Cardiac muscle cell (in vitro differentiated cells and primary cell): ENCODE measurements around the gene RHOF. TPM values are rescaled to one million over a fixed set of nuclear protein-coding genes. Genes with fewer than 3 reads are reported as not detected.
A peak's percentile ranks its signal among the peaks of the same experiment; 100 is the strongest.
"Not testable (repeated sequence)": the region's sequence is repeated elsewhere in the genome, so short reads cannot be mapped to it uniquely, and the experiment has no call there.

Experiments
- DNase-seq, 2 donors: peaks; one replicate each; pipeline versions ENCODE4 v3.0.0 to v3.0.0-alpha.2; 2010 to 2017; ENCODE audit warnings: low read depth in 1 of 2, low spot score in 1 of 2
- H3K27ac ChIP-seq: fragments of 200-600 bp; sonication (generic); 2 replicates; pipeline ENCODE4 v1.5.1; 2016
- H3K27me3 ChIP-seq: fragments of 200-600 bp; sonication (generic); 2 replicates; pipeline ENCODE4 v1.6.0; 2016; ENCODE audit warnings: control low read depth
- H3K36me3 ChIP-seq: fragments of 200-600 bp; sonication (generic); 2 replicates; pipeline ENCODE4 v1.5.1; 2016; ENCODE audit warnings: control low read depth
- H3K4me1 ChIP-seq: fragments of 200-600 bp; sonication (generic); 2 replicates; pipeline ENCODE4 v1.8.1; 2017; ENCODE audit warnings: low read depth, mild to moderate bottlenecking, mixed run types
- H3K4me3 ChIP-seq: fragments of 200-600 bp; sonication (generic); 2 replicates; pipeline ENCODE4 v1.5.1; 2016; ENCODE audit warnings: mild to moderate bottlenecking
- H3K9me3 ChIP-seq: fragments of 200-600 bp; sonication (generic); 2 replicates; pipeline ENCODE4 v1.5.1; 2017; ENCODE audit warnings: low read depth, mild to moderate bottlenecking, control low read depth
- polyA plus RNA-seq: library from polyadenylated mRNA; unstranded; fragments of >200 nt; fragmentation: Nextera tagmentation; extraction: Ambion mirVana; gene quantifications from 2 replicates; pipeline ENCODE4 v1.2.1, GENCODE V29; 2016
- total RNA-seq: library from RNA; depleted of rRNA; stranded (reverse); fragments of >200 nt; gene quantifications from 2 replicates; pipeline ENCODE4 v1.2.3, GENCODE V29; 2016
- TF ChIP-seq, protein P1 (sequence below): IDR thresholded peaks from 2 replicates; pipeline ENCODE4 v1.5.1; 2012; ENCODE audit warnings: low read depth, mild to moderate bottlenecking, low read length

Gene RHOF
- total and polyA plus RNA-seq, 2 experiments from 2014 or later, result 21.5 to 56.3 TPM

DNA sequence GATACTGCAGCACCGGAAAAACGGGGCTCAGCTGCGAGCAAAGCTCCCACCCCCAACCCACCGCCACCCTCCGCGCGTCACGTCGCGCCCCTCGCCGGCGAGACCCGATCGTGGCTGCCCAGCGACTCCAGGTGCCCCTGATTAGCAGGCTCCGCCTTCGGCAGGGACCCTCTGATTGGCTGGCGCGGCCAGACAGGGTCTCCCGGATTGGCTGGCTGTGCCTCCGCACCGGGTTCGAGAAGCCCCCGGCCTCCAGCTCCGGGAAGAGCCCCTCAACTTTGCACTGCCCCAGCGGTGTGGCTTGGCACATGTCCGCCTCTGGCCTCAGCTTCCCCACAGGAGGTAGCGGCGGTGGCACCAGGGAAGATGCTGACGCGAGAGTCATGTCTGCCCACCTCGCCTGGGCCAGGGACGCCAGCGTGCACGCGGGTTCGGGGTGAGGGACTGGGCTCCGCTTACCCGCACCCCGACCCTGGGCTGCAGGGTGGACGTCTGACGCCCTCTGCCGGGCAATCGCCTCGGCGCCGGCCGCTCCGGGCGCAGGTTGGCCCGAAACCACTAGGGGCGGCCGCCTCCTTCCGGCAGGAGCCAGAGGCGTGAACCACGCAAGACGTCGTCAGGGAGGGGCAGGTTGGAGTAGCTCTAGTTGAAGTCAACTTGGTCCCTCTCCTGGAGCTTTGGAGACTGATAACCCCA is 498 bp upstream of the RHOF start:
- H3K4me1 ChIP-seq, result peaks cover 39% of the 10 kb centered on the region
- TF ChIP-seq, protein P1, sequence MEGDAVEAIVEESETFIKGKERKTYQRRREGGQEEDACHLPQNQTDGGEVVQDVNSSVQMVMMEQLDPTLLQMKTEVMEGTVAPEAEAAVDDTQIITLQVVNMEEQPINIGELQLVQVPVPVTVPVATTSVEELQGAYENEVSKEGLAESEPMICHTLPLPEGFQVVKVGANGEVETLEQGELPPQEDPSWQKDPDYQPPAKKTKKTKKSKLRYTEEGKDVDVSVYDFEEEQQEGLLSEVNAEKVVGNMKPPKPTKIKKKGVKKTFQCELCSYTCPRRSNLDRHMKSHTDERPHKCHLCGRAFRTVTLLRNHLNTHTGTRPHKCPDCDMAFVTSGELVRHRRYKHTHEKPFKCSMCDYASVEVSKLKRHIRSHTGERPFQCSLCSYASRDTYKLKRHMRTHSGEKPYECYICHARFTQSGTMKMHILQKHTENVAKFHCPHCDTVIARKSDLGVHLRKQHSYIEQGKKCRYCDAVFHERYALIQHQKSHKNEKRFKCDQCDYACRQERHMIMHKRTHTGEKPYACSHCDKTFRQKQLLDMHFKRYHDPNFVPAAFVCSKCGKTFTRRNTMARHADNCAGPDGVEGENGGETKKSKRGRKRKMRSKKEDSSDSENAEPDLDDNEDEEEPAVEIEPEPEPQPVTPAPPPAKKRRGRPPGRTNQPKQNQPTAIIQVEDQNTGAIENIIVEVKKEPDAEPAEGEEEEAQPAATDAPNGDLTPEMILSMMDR, result peak; percentile 97

DNA sequence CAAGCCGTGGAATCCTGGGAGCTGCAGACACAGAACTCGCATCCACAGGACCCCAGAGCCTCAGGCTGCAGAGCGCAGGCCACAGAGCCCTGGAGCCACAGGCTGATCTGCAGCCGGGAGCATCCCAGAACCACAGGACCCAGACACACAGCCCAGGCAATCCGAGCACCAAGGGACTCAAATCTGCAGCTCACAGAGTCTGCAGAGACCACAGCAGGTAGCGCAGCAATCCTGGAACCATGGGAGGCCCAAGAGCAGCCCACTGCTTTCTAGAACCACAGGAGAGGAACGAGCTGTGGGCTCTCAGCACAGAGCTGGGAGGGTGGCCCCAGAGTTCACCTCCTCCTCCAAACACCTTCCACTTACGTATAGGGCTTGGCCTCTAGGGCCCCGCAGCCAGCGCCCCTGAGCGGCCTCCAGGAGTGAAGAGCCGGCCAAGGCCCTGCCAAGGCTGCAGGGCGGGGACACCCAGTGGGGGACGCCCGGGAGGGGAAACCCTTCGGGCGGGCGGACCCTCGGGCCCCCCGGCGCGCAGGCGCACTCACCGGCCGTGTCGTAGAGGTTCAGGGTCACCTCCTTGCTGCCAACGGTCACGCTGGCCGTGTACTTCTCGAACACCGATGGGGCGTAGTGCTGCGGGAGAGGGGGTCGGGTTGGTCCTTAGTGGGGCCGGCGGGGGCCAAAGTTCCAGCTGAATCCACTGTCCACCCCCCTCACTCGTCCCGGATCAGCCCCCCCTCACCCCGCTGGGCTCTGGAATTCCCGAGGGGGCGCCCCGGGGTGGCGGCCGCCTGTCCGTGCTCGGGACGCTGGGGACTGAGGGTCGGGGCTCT is 665 bp downstream of the RHOF start:
- TF ChIP-seq, protein P1, result no peak
- Histone ChIP-seq H3K9me3 (no peaks in the 10 kb centered on the region), H3K4me3 (peak overlapping the region; percentile 43), H3K27ac (peak overlapping the region; percentile 68), H3K27me3 (no peaks in the 10 kb centered on the region), H3K4me1 (peaks cover 29% of the 10 kb centered on the region), H3K36me3 (peaks cover 3% of the 10 kb centered on the region)
- DNase-seq, result peak in 1 of 2 donors; percentile 83

More for the DNA sequence above, 498 bp upstream of the RHOF start:
- H3K36me3 ChIP-seq, result peaks cover 3% of the 10 kb centered on the region
- peak overlapping the region; percentile 43 for H3K4me3 ChIP-seq
- H3K9me3 ChIP-seq, result no peaks in the 10 kb centered on the region
- DNase-seq, result peak; percentile 91 to 94
- no peaks in the 10 kb centered on the region for H3K27me3 ChIP-seq
- peak overlapping the region; percentile 49 for H3K27ac ChIP-seq

DNA sequence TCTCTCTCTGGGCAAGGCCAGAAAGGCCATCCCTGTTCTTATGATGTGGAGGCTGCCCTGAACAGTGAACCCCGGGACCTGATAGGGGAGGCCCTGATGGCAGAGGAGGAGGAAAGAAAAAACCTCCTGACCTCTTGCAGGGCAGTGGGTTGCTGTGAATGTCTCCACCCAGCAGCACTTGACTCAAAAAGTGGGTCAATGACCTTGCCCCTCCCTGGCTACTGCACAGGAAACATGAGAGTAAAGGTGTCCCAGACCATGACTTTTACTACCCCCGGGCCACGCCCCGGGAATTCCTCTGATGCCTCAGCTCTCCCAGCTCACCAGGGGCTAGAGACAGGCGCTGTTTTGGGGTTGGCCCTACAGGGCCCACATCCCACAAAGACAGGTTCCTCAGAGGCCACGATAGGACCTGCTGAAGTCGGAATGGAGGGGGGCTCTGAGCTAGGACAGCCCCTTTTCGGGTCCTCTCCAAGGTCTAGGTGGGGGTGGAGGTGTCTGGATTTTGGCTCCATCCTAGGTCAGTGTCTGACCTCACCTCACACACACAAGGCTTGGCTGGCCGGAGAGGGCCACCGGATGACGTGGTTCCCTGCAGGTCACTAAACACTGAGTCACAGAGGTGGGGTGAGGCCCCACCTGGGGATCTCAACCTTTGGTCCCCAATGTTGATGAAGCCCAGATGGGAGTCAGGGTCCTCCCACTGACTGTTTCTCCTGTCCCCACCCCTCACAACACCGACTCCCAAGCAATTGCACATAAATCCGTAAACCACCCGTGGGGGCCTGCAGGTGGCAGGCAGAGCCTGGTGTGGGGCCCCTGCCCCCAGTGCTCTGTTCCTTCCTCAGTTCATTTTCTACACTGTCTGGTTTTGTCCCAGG is 1.6 kb downstream of the RHOF start:
- Histone ChIP-seq H3K4me1 (peaks cover 23% of the 10 kb centered on the region), H3K4me3 (no peak overlapping the region), H3K9me3 (no peaks in the 10 kb centered on the region), H3K27ac (peak overlapping the region; percentile 68), H3K36me3 (peaks cover 3% of the 10 kb centered on the region), H3K27me3 (no peaks in the 10 kb centered on the region)
- DNase-seq, result no peak
- TF ChIP-seq, protein P1, result no peak

DNA sequence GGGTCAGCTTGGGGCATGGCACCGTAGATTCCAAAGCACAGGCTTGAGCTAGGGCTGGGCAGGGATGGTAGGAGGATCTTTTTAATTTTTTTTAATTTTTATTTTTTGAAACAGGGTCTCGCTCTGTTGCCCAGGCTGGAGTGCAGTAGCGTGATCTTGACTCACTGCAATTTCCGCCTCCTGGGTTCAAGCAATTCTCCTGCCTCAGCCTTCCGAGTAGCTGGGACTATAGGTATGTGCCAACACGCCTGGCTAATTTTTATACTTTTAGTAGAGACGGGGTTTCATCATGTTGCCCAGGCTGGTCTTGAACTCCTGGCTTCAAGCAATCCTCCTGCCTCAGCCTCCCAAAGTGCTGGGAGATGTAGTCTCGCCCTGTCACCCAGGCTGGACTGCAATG is 2.7 kb downstream of the RHOF start:
- not testable (repeated sequence) for DNase-seq, H3K36me3 ChIP-seq, H3K4me3 ChIP-seq, H3K27me3 ChIP-seq, H3K27ac ChIP-seq, H3K9me3 ChIP-seq
- peaks cover 14% of the 10 kb centered on the region for H3K4me1 ChIP-seq

DNA sequence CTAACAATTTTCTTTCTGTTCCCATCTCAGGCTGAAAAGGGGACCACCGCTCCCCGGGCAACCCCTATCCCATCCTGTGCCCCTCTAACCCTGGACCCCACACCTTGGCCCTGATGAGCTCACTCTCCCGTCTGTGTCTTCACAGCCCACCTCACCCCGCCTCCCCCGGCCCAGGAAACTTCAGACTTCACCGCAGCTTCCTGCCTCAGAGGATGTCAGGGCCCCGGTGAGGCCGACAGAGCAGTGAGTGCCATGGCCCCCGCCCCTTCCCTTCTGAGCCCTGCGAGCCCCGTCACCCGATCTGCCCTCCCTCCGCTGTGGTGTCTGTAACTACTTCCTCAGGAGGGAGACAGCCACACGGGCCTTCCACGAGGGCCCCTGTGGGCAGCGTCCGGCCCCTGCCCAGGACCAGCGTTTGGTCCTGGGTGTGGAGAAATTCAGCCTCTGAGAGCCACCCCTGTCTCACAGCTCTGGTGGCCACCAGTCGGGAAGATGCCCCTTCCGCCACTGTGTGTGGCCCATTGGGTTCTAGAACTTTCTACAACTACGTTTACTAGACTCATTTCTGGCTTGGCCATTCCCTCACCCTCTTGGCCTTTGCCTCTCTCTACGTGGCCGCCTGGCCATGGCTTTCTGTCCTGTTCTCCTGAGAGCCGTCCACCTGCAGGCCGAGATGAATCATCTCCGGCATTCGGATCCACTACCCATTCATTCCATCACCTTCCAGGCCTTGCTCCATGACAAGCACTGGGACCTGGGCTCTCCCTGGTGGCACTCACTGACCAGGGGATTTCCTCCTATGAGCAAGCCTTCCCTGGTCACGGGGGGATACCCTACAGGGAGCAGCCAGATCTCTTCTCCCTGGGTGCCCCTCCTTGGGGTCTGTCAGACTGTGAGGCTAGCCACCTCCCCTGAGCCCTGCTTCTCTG is 3.4 kb downstream of the RHOF start:
- TF ChIP-seq, protein P1, result no peak
- Histone ChIP-seq H3K9me3 (no peaks in the 10 kb centered on the region), H3K4me1 (peaks cover 10% of the 10 kb centered on the region), H3K36me3 (no peaks in the 10 kb centered on the region), H3K27ac (no peak overlapping the region), H3K4me3 (no peak overlapping the region), H3K27me3 (no peaks in the 10 kb centered on the region)
- DNase-seq, result peak in 1 of 2 donors; percentile 27
